ENCODE measurements around the gene TRAPPC1.

DNA sequence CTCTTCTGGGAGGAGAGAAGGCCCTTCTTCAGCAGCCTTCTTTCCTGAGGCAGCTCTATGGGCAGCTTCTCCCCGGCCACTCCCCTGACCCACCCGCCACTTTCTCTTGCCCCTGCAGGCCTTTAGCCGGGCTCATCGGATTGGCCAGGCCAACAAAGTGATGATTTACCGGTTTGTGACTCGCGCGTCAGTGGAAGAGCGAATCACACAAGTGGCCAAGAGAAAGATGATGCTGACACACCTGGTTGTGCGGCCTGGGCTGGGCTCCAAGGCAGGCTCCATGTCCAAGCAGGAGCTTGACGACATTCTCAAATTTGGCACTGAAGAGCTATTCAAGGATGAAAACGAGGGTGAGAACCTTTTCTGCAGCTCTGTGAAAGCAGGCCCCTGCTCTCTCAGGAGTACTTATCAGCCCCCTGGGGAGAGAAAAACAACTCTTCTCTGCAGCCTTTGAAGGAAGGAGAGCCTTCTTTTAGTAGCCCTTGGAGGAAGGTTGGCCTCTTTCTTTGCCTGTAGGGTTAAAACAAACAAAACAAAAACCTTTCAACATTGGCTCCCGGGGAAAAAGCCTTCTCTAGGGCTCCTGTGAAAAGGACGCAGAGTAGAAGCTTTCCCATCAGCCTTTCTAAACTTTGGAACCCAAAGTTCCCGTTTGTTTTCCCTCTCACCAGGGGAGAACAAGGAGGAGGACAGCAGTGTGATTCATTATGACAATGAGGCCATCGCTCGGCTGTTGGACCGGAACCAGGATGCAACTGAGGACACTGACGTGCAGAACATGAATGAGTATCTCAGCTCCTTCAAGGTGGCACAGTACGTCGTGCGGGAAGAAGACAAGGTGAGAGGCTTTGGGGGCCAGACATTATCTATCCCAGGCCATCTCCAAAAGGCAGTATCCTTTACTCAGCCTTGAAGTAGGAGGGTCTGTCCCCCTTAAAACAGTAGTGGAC is 28.3 kb downstream of the TRAPPC1 start:
- TF ChIP-seq CTCF (conservative IDR thresholded peaks at IDR 0.05; ENCODE audit: low read depth, low read length) (no peak), EZH2 (IDR thresholded peaks at IDR 0.05; ENCODE audit: low read length, unreplicated experiment) (no peak)
